Skeletal muscle cell (primary cell): ENCODE measurements around the gene ZNF627.
"Not testable (repeated sequence)": the region's sequence is repeated elsewhere in the genome, so short reads cannot be mapped to it uniquely, and the experiment has no call there.

Source experiments
- DNase-seq: peaks from one replicate; pipeline ENCODE4 v3.0.0-alpha.2; 2010; ENCODE audit warnings: low read depth
- H3K4me3 ChIP-seq: 2 replicates; pipeline ENCODE4 v1.5.1; 2011; ENCODE audit warnings: low read depth, mild to moderate bottlenecking, control low read depth, low read length, moderate library complexity

The ZNF627 gene

GRCh38 chr19:11597202-11598102 is at the start of gene ZNF627:
ZNF627 (plus strand) TSS chr19:11597483; CDS start chr19:11597628, 145 bp downstream.
- DNase-seq = peak; percentile 87
- peak within 1 kb of the TSS; percentile 96 for H3K4me3 ChIP-seq

- DNase-seq = no peak
- H3K4me3 ChIP-seq = no peak overlapping the region
Measured at GRCh38 chr19:11547929-11548700, 49.2 kb upstream of the ZNF627 start.

GRCh38 chr19:11549386-11549953 is 47.8 kb upstream of the ZNF627 start:
- H3K4me3 ChIP-seq = no peak overlapping the region
- no peak for DNase-seq

- DNase-seq = no peak
Measured at GRCh38 chr19:11550265-11550664, 47.0 kb upstream of the ZNF627 start.

GRCh38 chr19:11551603-11552235 is 45.6 kb upstream of the ZNF627 start:
- no peak for DNase-seq
- no peak overlapping the region for H3K4me3 ChIP-seq

More at GRCh38 chr19:11550265-11550664, 47.0 kb upstream of the ZNF627 start:
- no peak overlapping the region for H3K4me3 ChIP-seq

GRCh38 chr19:11552666-11553372 is 44.5 kb upstream of the ZNF627 start:
- DNase-seq = no peak
- no peak overlapping the region for H3K4me3 ChIP-seq

- H3K4me3 ChIP-seq = no peak overlapping the region
- no peak for DNase-seq
Measured at GRCh38 chr19:11554160-11554559, 43.1 kb upstream of the ZNF627 start.

GRCh38 chr19:11555246-11555645 is 42.0 kb upstream of the ZNF627 start:
- no peak overlapping the region for H3K4me3 ChIP-seq
- no peak for DNase-seq

GRCh38 chr19:11556634-11557420 is 40.5 kb upstream of the ZNF627 start:
- no peak for DNase-seq
- no peak overlapping the region for H3K4me3 ChIP-seq

GRCh38 chr19:11558881-11559828 is 38.1 kb upstream of the ZNF627 start, which contains the start of gene ELOF1:
ELOF1 (minus strand) TSS chr19:11559230; CDS start chr19:11554347, 4,883 bp downstream.
- peak within 1 kb of the TSS; percentile 99 for H3K4me3 ChIP-seq
- peak; percentile 93 for DNase-seq

- peak; percentile 47 for DNase-seq
- no peak overlapping the region for H3K4me3 ChIP-seq
Measured at GRCh38 chr19:11560404-11561051, 36.8 kb upstream of the ZNF627 start.

GRCh38 chr19:11563532-11563931 is 33.8 kb upstream of the ZNF627 start:
- DNase-seq = no peak
- no peak overlapping the region for H3K4me3 ChIP-seq

GRCh38 chr19:11564082-11564807 is 33.0 kb upstream of the ZNF627 start:
- not testable (repeated sequence) for H3K4me3 ChIP-seq, DNase-seq

GRCh38 chr19:11565649-11565980 is 31.7 kb upstream of the ZNF627 start:
- H3K4me3 ChIP-seq, DNase-seq: not testable (repeated sequence)

- no peak for DNase-seq
- H3K4me3 ChIP-seq = no peak overlapping the region
Measured at GRCh38 chr19:11566164-11566563, 31.1 kb upstream of the ZNF627 start.

- H3K4me3 ChIP-seq = no peak overlapping the region
- no peak for DNase-seq
Measured at GRCh38 chr19:11570039-11570462, 27.2 kb upstream of the ZNF627 start.
